NT2/D1 (cell line): Measurements from ENCODE around the gene EXD2.

Source experiments
- YY1 ChIP-seq: IDR thresholded peaks from 2 replicates; pipeline ENCODE4 v1.6.1; 2011; ENCODE audit not compliant: insufficient read length, insufficient read depth
- ZNF274 ChIP-seq: IDR thresholded peaks from 2 replicates; pipeline ENCODE4 v1.6.1; 2011; ENCODE audit warnings: mild to moderate bottlenecking, low read depth, low read length

GRCh38 chr14:69246331-69246730 lies 55.0 kb downstream of the EXD2 start:
- TF ChIP-seq YY1, result no peak
- no peak for TF ChIP-seq ZNF274
